ENCODE results near the gene C9orf40.

DNA sequence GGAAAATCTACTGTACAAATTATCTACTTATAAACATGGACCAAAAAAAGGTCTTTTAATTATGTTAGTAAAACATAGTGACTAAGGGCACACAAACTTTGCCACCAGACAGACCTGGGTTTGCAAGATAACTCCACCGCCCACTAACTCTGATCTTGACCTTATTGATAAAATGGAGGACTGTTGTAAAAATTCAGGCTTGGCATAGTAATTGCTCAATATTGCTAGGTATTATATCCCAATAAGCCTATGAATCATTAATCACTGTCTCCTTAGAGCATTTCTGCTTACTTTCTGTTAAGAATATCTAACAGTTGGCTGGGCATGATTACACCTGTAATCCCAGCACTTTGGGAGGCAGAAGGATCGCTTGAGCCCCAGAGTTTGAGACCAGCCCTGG, 3.8 kb downstream of the C9orf40 start:
- no peak for TF ChIP-seq CTCF (IDR thresholded peaks at IDR 0.05; ENCODE audit: low read length)
- TF ChIP-seq EZH2 (optimal IDR thresholded peaks at IDR 0.05; ENCODE audit: low read depth, low read length): no peak
